ENCODE data around the gene LYRM4. TPM values are rescaled to one million over a fixed set of nuclear protein-coding genes. Genes with fewer than 3 reads are reported as not detected.
A peak's percentile ranks its signal among the peaks of the same experiment; 100 is the strongest.

LYRM4 gene
- total RNA-seq, 4 donors from 2014 or later, result 8.4 to 20.1 (median 12.2) TPM

- DNase-seq (no peak), ATAC-seq (no peak)
- no peak for TF ChIP-seq CTCF (IDR thresholded peaks at IDR 0.05 in 4 of 5, conservative IDR thresholded peaks at IDR 0.05 in 1 of 5)
- Histone ChIP-seq H3K27ac (peak overlapping the region; percentile 85 to 99 (median 94)), H3K9me3 (no peaks in the 10 kb centered on the region), H3K4me3 (peak overlapping the region; percentile 58 to 97 (median 86)), H3K36me3 (no peaks in the 10 kb centered on the region), H3K4me1 (peaks cover 15 to 24% of the 10 kb centered on the region in 2 donors), H3K27me3 (no peaks in the 10 kb centered on the region)
- in situ Hi-C loops (cut with MboI; ENCODE audit: low sequenced_read_pairs in 4 of 4) (no loop called here), intact Hi-C loops (cut with DNase I; ENCODE audit: low total_unique reads) (loop anchor here (2.0 to 10.0 kb wide), 6 partner anchors 41 to 1127 kb away; partner anchors contain the start of genes CDYL and ECI2)
Measured at GRCh38 chr6:5261545-5262109, 877 bp upstream of the LYRM4 start.

- H3K9me3 ChIP-seq, result no peaks in the 10 kb centered on the region
- H3K4me1 ChIP-seq, result peaks cover 15 to 24% of the 10 kb centered on the region in 2 donors
- intact Hi-C loops (cut with DNase I; ENCODE audit: low total_unique reads) (loop anchor here (2.0 to 10.0 kb wide), 6 partner anchors 42 to 1125 kb away; partner anchors contain the start of genes CDYL and ECI2), in situ Hi-C loops (cut with MboI; ENCODE audit: low sequenced_read_pairs in 4 of 4) (no loop called here)
- TF ChIP-seq CTCF (IDR thresholded peaks at IDR 0.05 in 4 of 5, conservative IDR thresholded peaks at IDR 0.05 in 1 of 5) (no peak), POLR2A (IDR thresholded peaks at IDR 0.05) (no peak)
- H3K4me3 ChIP-seq, result peak overlapping the region; percentile 58 to 97 (median 86)
- no peaks in the 10 kb centered on the region for H3K27me3 ChIP-seq
- DNase-seq (peak; percentile 25 to 40), ATAC-seq (peak; percentile 47 to 50)
- peak overlapping the region; percentile 85 to 99 (median 94) for H3K27ac ChIP-seq
- H3K36me3 ChIP-seq, result no peaks in the 10 kb centered on the region
Measured at GRCh38 chr6:5260111-5260620, 584 bp downstream of the LYRM4 start.

GRCh38 chr6:5259428-5259827 is 1.3 kb downstream of the LYRM4 start:
- in situ Hi-C loops (cut with MboI; ENCODE audit: low sequenced_read_pairs in 4 of 4), result no loop called here
- no peaks in the 10 kb centered on the region for H3K36me3 ChIP-seq
- TF ChIP-seq POLR2A (IDR thresholded peaks at IDR 0.05) (no peak), CTCF (IDR thresholded peaks at IDR 0.05 in 4 of 5, conservative IDR thresholded peaks at IDR 0.05 in 1 of 5) (no peak)
- H3K27me3 ChIP-seq, result no peaks in the 10 kb centered on the region
- intact Hi-C loops (cut with DNase I; ENCODE audit: low total_unique reads), result no loop called here
- H3K4me3 ChIP-seq, result peak overlapping the region in 1 of 4 donors; percentile 87
- no peak overlapping the region for H3K27ac ChIP-seq
- DNase-seq (no peak), ATAC-seq (no peak)
- H3K9me3 ChIP-seq, result no peaks in the 10 kb centered on the region
- H3K4me1 ChIP-seq, result peaks cover 15 to 24% of the 10 kb centered on the region in 2 donors

GRCh38 chr6:5257400-5257799 is 3.4 kb downstream of the LYRM4 start:
- intact Hi-C loops (cut with DNase I; ENCODE audit: low total_unique reads), result no loop called here
- no peak overlapping the region for H3K4me3 ChIP-seq
- no peaks in the 10 kb centered on the region for H3K27me3 ChIP-seq
- TF ChIP-seq CTCF (IDR thresholded peaks at IDR 0.05 in 4 of 5, conservative IDR thresholded peaks at IDR 0.05 in 1 of 5) (no peak), POLR2A (IDR thresholded peaks at IDR 0.05) (no peak)
- DNase-seq (no peak), ATAC-seq (no peak)
- H3K36me3 ChIP-seq, result no peaks in the 10 kb centered on the region
- no peaks in the 10 kb centered on the region for H3K9me3 ChIP-seq
- in situ Hi-C loops (cut with MboI; ENCODE audit: low sequenced_read_pairs in 4 of 4), result no loop called here
- no peak overlapping the region for H3K27ac ChIP-seq
- peaks cover 8 to 15% of the 10 kb centered on the region in 2 donors for H3K4me1 ChIP-seq

Measured in gastrocnemius medialis (tissue), 4 donors.